ENCODE measurements around the gene NRBP1.

DNA sequence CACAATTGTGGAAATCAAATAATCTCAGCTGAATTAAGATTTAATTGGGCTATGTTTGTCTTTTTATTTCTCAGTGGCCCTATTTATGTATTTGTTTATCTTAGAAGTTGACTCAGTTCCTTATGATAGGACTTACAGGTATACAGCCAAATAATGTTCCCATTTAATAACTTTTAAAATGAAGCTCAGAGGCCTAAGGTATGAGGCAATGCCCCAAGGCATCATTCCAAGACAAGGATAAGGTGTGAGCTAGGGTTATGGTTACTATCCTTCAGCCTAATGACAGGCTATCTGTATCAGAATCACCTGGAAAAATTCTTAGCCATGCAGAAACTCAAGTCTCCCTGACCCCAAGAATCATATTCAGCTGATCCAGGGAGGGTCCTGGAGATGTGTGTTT, 7.4 kb upstream of the NRBP1 start:
- TF ChIP-seq, protein P1, sequence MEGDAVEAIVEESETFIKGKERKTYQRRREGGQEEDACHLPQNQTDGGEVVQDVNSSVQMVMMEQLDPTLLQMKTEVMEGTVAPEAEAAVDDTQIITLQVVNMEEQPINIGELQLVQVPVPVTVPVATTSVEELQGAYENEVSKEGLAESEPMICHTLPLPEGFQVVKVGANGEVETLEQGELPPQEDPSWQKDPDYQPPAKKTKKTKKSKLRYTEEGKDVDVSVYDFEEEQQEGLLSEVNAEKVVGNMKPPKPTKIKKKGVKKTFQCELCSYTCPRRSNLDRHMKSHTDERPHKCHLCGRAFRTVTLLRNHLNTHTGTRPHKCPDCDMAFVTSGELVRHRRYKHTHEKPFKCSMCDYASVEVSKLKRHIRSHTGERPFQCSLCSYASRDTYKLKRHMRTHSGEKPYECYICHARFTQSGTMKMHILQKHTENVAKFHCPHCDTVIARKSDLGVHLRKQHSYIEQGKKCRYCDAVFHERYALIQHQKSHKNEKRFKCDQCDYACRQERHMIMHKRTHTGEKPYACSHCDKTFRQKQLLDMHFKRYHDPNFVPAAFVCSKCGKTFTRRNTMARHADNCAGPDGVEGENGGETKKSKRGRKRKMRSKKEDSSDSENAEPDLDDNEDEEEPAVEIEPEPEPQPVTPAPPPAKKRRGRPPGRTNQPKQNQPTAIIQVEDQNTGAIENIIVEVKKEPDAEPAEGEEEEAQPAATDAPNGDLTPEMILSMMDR (IDR thresholded peaks at IDR 0.05), result no peak
- TF ChIP-seq POLR2AphosphoS5 (IDR thresholded peaks at IDR 0.05), result no peak
- TF ChIP-seq POLR2A (IDR thresholded peaks at IDR 0.05), result no peak
